ENCODE measurements around the gene TRUB2. TPM values are rescaled to one million over a fixed set of nuclear protein-coding genes. Genes with fewer than 3 reads are reported as not detected.
A peak's percentile ranks its signal among the peaks of the same experiment; 100 is the strongest.

Gene TRUB2
- total RNA-seq, 2 experiments from 2014 or later: 18.7 to 21.0 TPM

- Mint-ChIP-seq H3K4me3 (no peak overlapping the region), H3K27ac (no peak overlapping the region), H3K27me3 (no peaks in the 10 kb centered on the region), H3K9me3 (no peaks in the 10 kb centered on the region), H3K4me1 (no peaks in the 10 kb centered on the region), H3K36me3 (no peaks in the 10 kb centered on the region)
- no peak for ATAC-seq (ENCODE audit: low read depth)
- POLR2A ChIA-PET: no interaction called here
- no peak for DNase-seq
Observed at GRCh38 chr9:128335914-128336313, 13.7 kb upstream of the TRUB2 start.

GRCh38 chr9:128335161-128335560 is 12.9 kb upstream of the TRUB2 start:
- Mint-ChIP-seq H3K36me3 (no peaks in the 10 kb centered on the region), H3K4me1 (no peaks in the 10 kb centered on the region), H3K4me3 (no peak overlapping the region), H3K27ac (no peak overlapping the region), H3K9me3 (no peaks in the 10 kb centered on the region), H3K27me3 (no peaks in the 10 kb centered on the region)
- no peak for DNase-seq
- POLR2A ChIA-PET: no interaction called here
- ATAC-seq (ENCODE audit: low read depth): no peak

GRCh38 chr9:128333451-128333869 is 11.2 kb upstream of the TRUB2 start:
- Mint-ChIP-seq H3K27me3 (no peaks in the 10 kb centered on the region), H3K4me3 (no peak overlapping the region), H3K9me3 (no peaks in the 10 kb centered on the region), H3K27ac (no peak overlapping the region), H3K4me1 (no peaks in the 10 kb centered on the region), H3K36me3 (no peaks in the 10 kb centered on the region)
- DNase-seq: no peak
- ATAC-seq (ENCODE audit: low read depth): no peak
- POLR2A ChIA-PET: no interaction called here

- DNase-seq: no peak
- POLR2A ChIA-PET: no interaction called here
- ATAC-seq (ENCODE audit: low read depth): no peak
- Mint-ChIP-seq H3K4me1 (peaks cover 14% of the 10 kb centered on the region), H3K9me3 (no peaks in the 10 kb centered on the region), H3K4me3 (no peak overlapping the region), H3K27ac (no peak overlapping the region), H3K36me3 (no peaks in the 10 kb centered on the region), H3K27me3 (no peaks in the 10 kb centered on the region)
Observed at GRCh38 chr9:128325629-128326028, 3.4 kb upstream of the TRUB2 start.

GRCh38 chr9:128324401-128324800 is 2.2 kb upstream of the TRUB2 start:
- Mint-ChIP-seq H3K27me3 (no peaks in the 10 kb centered on the region), H3K4me1 (peaks cover 14% of the 10 kb centered on the region), H3K27ac (peak overlapping the region; percentile 90), H3K4me3 (peak overlapping the region; percentile 83), H3K36me3 (no peaks in the 10 kb centered on the region), H3K9me3 (no peaks in the 10 kb centered on the region)
- POLR2A ChIA-PET: interaction anchor here (0.6 kb wide), 1 partner anchor 12 kb away, joined by 3 read pairs; no protein-coding TSS in a partner anchor
- DNase-seq (no peak), ATAC-seq (ENCODE audit: low read depth) (no peak)

- Mint-ChIP-seq H3K4me1 (peaks cover 14% of the 10 kb centered on the region), H3K9me3 (no peaks in the 10 kb centered on the region), H3K27ac (peak overlapping the region; percentile 90), H3K27me3 (no peaks in the 10 kb centered on the region), H3K36me3 (no peaks in the 10 kb centered on the region), H3K4me3 (peak overlapping the region; percentile 83)
- POLR2A ChIA-PET: no interaction called here
- DNase-seq: no peak
- no peak for ATAC-seq (ENCODE audit: low read depth)
Observed at GRCh38 chr9:128323791-128324190, 1.5 kb upstream of the TRUB2 start.

- peaks cover 14% of the 10 kb centered on the region for H3K4me1 Mint-ChIP-seq
- POLR2A ChIA-PET: no interaction called here
- peak overlapping the region; percentile 90 for H3K27ac Mint-ChIP-seq
- peak overlapping the region; percentile 83 for H3K4me3 Mint-ChIP-seq
- H3K9me3 Mint-ChIP-seq: no peaks in the 10 kb centered on the region
- DNase-seq: no peak
- no peaks in the 10 kb centered on the region for H3K27me3 Mint-ChIP-seq
- ATAC-seq (ENCODE audit: low read depth): no peak
- no peaks in the 10 kb centered on the region for H3K36me3 Mint-ChIP-seq
Observed at GRCh38 chr9:128323212-128323730, 1.0 kb upstream of the TRUB2 start.

- Mint-ChIP-seq H3K4me1 (peaks cover 14% of the 10 kb centered on the region), H3K4me3 (peak overlapping the region; percentile 83), H3K27ac (peak overlapping the region; percentile 90), H3K9me3 (no peaks in the 10 kb centered on the region), H3K36me3 (no peaks in the 10 kb centered on the region), H3K27me3 (no peaks in the 10 kb centered on the region)
- POLR2A ChIA-PET: interaction anchor here (0.6 to 1.5 kb wide), 3 partner anchors 9 to 22 kb away, joined by 3 to 6 read pairs (median 3); no protein-coding TSS in a partner anchor
- ATAC-seq (ENCODE audit: low read depth): peak; percentile 1
- DNase-seq: no peak
Observed at GRCh38 chr9:128321879-128322403, 306 bp downstream of the TRUB2 start.

- ATAC-seq (ENCODE audit: low read depth) (no peak), DNase-seq (no peak)
- Mint-ChIP-seq H3K9me3 (no peaks in the 10 kb centered on the region), H3K27ac (no peak overlapping the region), H3K4me3 (peak overlapping the region; percentile 83), H3K27me3 (no peaks in the 10 kb centered on the region), H3K4me1 (peaks cover 14% of the 10 kb centered on the region), H3K36me3 (no peaks in the 10 kb centered on the region)
- POLR2A ChIA-PET: interaction anchor here (1.1 to 1.5 kb wide), 2 partner anchors 8 to 21 kb away, joined by 3 to 6 read pairs; no protein-coding TSS in a partner anchor
Observed at GRCh38 chr9:128321343-128321742, 904 bp downstream of the TRUB2 start.

- H3K4me3 Mint-ChIP-seq: no peak overlapping the region
- no peaks in the 10 kb centered on the region for H3K27me3 Mint-ChIP-seq
- H3K4me1 Mint-ChIP-seq: no peaks in the 10 kb centered on the region
- DNase-seq (no peak), ATAC-seq (ENCODE audit: low read depth) (no peak)
- no peaks in the 10 kb centered on the region for H3K36me3 Mint-ChIP-seq
- POLR2A ChIA-PET: no interaction called here
- no peaks in the 10 kb centered on the region for H3K9me3 Mint-ChIP-seq
- H3K27ac Mint-ChIP-seq: no peak overlapping the region
Observed at GRCh38 chr9:128317629-128318028, 4.6 kb downstream of the TRUB2 start.

- no peak overlapping the region for H3K27ac Mint-ChIP-seq
- H3K36me3 Mint-ChIP-seq: no peaks in the 10 kb centered on the region
- POLR2A ChIA-PET: no interaction called here
- DNase-seq (no peak), ATAC-seq (ENCODE audit: low read depth) (no peak)
- H3K27me3 Mint-ChIP-seq: no peaks in the 10 kb centered on the region
- H3K4me3 Mint-ChIP-seq: no peak overlapping the region
- no peaks in the 10 kb centered on the region for H3K4me1 Mint-ChIP-seq
- no peaks in the 10 kb centered on the region for H3K9me3 Mint-ChIP-seq
Observed at GRCh38 chr9:128316421-128316820, 5.8 kb downstream of the TRUB2 start.

GRCh38 chr9:128314697-128315096 is 7.5 kb downstream of the TRUB2 start:
- H3K27ac Mint-ChIP-seq: no peak overlapping the region
- no peaks in the 10 kb centered on the region for H3K9me3 Mint-ChIP-seq
- no peak overlapping the region for H3K4me3 Mint-ChIP-seq
- no peaks in the 10 kb centered on the region for H3K27me3 Mint-ChIP-seq
- POLR2A ChIA-PET: no interaction called here
- DNase-seq (no peak), ATAC-seq (ENCODE audit: low read depth) (no peak)
- no peaks in the 10 kb centered on the region for H3K36me3 Mint-ChIP-seq
- no peaks in the 10 kb centered on the region for H3K4me1 Mint-ChIP-seq

GRCh38 chr9:128310461-128310860 is 11.8 kb downstream of the TRUB2 start:
- Mint-ChIP-seq H3K36me3 (peaks cover 3% of the 10 kb centered on the region), H3K4me1 (no peaks in the 10 kb centered on the region), H3K27ac (no peak overlapping the region), H3K9me3 (no peaks in the 10 kb centered on the region), H3K4me3 (no peak overlapping the region), H3K27me3 (no peaks in the 10 kb centered on the region)
- ATAC-seq (ENCODE audit: low read depth) (no peak), DNase-seq (no peak)
- POLR2A ChIA-PET: no interaction called here

GRCh38 chr9:128309551-128309950 is 12.7 kb downstream of the TRUB2 start:
- Mint-ChIP-seq H3K4me1 (no peaks in the 10 kb centered on the region), H3K27ac (no peak overlapping the region), H3K36me3 (peaks cover 3% of the 10 kb centered on the region), H3K27me3 (no peaks in the 10 kb centered on the region), H3K4me3 (no peak overlapping the region), H3K9me3 (no peaks in the 10 kb centered on the region)
- POLR2A ChIA-PET: no interaction called here
- no peak for DNase-seq
- ATAC-seq (ENCODE audit: low read depth): no peak

Measured in activated naive CD8-positive, alpha-beta T cell treated with anti-CD3 and anti-CD28 coated beads, Interleukin-2, amount 10 ng/mL, durations not matched to agents 7 days and 5 days (primary cell).